ENCODE measurements around the gene SEMA4A.

Gene SEMA4A

GRCh38 chr1:156135930-156136871 lies 17.2 kb upstream of the SEMA4A start:
- no peak for DNase-seq

DNA sequence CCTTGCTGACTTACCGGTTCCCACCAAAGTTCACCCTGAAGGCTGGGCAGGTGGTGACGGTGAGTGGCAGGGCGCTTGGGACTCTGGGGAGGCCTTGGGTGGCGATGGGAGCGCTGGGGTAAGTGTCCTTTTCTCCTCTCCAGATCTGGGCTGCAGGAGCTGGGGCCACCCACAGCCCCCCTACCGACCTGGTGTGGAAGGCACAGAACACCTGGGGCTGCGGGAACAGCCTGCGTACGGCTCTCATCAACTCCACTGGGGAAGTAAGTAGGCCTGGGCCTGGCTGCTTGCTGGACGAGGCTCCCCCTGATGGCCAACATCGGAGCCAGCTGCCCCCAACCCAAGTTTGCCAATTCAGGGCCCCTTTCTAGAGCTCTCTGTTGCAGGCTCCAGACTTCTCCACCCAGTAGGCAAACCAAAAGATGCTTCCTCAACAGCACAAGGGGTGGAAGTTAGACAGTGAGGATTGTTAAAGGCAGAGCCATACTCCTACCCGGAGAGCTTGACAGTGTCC lies 16.4 kb upstream of the SEMA4A start:
- no peak for DNase-seq

DNA sequence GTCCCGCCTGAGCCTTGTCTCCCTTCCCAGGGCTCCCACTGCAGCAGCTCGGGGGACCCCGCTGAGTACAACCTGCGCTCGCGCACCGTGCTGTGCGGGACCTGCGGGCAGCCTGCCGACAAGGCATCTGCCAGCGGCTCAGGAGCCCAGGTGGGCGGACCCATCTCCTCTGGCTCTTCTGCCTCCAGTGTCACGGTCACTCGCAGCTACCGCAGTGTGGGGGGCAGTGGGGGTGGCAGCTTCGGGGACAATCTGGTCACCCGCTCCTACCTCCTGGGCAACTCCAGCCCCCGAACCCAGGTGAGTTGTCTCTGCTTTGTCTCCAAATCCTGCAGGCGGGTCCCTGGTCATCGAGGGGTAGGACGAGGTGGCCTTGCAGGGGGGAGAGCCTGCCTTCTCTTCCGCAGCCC lies 14.9 kb upstream of the SEMA4A start:
- no peak for DNase-seq

DNA sequence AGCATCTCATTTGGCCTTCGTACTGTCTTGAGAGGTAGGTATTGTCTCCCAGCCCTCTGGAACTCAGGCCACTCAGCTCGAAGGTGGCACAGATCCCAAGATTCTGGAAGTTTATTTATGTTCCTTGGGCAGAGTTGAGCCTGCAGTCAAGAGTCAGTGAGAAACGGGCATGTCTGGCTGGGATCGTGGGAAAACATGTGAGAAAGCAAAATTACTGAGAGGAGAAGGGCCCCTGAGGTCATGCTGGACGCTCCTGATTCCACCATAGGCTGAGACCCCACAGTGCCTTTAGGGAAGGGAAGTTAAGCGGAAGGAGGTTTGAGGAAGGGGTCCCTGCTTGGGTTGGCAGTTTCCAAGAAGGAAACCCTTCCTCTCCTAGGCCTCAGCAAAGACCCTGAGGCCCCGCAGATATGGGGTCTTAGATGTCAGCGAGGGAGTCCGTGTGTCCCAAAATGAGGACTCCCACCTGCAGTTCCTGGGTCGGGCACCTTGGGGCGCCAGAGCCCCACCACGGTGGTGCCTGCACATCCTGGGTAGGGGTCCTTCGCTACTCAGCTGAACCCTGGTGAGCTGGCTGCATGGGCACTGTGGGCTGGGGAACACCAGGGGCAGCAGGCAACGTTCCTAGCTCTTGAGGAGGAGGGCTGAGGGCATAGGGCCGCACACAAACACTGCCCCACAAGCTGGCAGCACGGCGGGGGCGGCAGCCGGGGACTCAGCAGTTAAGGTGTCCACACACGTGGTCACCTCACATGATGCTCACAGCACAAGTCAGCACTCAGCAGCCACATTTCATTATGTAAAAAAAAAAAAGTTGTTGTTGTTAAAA lies 12.3 kb upstream of the SEMA4A start:
- DNase-seq, result peak in 1 of 3 experiments; percentile 32

DNA sequence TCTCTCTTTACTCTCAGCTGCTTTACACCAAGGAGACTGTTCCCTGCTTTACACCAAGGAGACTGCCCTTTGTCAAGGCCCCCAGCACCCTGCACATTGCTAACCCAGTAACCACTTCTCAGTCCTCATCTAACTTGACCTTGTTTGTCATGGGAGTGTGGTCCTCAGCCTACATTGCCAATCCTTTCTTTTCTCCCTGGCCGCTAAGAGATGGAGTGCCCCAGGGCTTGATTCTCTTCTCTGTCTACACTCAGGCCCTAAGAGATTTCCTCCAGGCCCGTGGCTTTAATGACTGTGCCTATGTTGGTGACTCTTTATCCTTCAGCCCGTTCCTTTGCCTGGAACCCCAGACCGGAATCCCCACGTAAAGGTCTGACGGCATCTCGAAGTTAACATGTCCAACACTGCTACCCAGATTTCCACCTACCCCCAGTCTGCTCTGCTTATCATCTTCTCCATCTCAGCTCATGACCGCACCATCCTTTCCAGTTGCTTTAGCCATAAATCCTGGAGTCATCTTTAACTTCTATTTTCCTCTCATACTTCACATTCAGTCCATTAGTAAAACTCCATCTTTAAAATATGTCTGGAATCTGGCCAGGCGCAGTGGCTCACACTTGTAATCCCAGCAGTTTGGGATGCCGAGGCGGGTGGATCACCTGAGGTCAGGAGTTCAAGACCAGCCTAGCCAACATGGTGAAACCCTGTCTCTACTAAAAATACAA lies 9.5 kb upstream of the SEMA4A start:
- no peak for DNase-seq

- DNase-seq, result no peak
These were observed 8.6 kb upstream of the SEMA4A start for GRCh38 chr1:156144742-156145141.

GRCh38 chr1:156145650-156146019 lies 7.8 kb upstream of the SEMA4A start:
- DNase-seq, result no peak

DNA sequence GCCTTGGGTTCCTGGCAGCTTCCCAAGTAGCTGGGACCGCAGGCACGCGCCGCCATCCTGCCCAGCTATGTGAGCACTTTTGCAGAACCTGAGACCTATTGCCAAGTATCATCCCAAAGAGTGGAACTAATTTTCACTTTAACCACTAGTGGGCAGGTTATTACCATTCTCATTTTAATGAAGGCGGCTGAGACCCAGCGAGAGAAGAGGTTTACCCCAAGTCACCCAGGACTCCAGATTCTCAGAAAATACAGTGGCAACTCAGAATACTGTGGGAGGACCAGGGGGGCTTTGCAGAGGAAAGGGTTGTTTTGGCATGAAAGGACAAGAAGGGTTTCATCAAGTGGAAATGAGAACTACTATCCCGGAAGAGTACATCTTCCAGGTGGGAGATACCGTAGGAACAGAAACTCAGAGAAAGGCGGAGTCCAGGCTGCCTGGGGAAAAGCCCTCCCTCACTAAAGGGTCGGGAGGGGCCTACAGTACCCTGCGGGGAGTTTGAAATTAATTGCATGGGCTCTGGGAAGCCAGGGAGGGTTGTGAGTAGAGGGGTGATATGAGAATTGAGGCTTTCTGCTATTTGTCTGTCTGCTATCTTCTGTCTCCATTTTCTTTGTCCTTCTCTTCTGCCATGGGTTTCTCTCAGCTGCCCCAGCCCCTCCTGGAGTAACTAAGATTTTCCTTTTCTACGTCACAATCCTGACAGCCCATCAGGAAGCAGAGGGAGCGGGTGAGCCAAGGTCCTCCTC lies 7.2 kb upstream of the SEMA4A start:
- DNase-seq, result peak; percentile 75 to 96 (median 86)

DNA sequence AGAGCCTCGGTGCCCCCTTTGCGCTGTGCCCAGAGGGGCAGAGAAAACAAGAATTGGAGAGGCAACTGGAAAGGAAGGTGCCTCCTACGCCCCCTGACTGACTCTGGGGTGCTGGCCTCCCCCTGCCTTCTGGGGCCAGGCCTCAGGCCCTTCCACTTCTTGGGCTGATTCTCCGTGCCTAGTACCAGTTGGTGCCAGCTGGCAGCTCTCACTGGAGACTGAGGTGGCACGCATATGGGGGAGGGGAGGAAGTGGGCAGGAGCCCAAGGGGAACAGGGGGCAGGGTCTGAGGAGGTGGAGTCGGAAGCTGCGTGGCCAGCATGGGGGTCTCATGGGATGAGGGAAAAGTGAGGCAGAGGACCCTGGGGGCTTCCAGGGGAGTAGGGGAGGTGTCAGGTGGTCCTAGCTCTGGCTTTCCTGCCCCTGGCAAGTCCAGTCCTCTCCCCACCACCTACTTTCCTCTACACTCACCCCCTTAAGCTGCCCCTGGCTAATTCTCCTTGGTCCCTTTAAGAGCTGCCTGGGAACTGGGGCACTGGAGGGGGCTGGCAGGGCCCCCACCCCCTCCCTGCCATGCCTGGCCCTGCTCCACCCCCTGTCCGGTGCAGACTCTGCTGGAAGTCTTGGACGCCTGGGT lies 6.5 kb upstream of the SEMA4A start:
- DNase-seq, result peak in 2 of 3 experiments; percentile 42 to 53

- no peak for DNase-seq
These were observed 5.2 kb upstream of the SEMA4A start for GRCh38 chr1:156148216-156148615.

DNA sequence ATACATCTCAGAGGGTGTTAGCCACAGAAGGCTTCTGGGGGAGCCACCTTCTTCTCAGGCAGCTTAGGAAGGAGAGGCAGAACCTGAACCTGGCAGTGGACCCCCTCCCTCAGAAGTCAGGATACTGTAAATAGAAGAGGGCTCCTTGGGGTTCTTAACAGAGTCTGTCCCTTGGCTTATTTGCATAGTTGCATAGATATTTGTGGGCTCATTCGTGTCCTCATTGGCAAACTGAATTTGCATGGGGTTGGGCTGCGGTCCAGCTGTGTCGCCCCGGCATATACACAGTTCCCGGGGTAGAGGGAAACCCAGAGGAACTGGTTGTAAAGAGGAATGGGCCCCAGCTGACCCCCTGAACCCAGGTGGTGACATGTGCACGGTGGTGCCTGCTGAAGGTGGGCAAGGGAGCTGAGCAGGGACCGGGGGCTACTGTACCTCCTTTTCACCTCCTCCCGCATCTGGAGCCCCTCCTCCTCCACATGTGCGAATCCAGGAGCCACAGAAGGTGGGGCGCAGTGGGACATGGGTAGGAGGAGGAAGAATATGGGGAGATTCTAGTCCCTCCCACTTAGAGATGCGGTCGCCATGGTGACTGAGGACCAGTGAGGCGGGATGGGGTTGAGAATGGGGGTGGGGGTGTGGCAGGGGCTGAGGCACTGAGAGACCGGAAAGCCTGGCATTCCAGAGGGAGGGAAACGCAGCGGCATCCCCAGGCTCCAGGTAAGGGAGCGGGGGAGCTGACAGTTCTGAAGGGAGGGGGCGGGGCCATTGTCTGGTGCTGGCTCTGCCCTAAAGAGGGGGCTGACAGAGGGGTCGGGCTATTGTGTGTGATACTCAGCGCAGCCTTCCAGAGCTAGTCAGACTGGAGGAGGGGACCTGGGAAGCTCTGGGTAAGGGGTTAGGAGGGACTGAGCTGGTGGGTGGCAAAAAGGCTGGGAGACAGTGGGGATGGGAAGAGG lies 3.7 kb upstream of the SEMA4A start:
- DNase-seq, result peak in 1 of 3 experiments; percentile 8

GRCh38 chr1:156150333-156151011 lies 2.9 kb upstream of the SEMA4A start:
- DNase-seq, result no peak

DNA sequence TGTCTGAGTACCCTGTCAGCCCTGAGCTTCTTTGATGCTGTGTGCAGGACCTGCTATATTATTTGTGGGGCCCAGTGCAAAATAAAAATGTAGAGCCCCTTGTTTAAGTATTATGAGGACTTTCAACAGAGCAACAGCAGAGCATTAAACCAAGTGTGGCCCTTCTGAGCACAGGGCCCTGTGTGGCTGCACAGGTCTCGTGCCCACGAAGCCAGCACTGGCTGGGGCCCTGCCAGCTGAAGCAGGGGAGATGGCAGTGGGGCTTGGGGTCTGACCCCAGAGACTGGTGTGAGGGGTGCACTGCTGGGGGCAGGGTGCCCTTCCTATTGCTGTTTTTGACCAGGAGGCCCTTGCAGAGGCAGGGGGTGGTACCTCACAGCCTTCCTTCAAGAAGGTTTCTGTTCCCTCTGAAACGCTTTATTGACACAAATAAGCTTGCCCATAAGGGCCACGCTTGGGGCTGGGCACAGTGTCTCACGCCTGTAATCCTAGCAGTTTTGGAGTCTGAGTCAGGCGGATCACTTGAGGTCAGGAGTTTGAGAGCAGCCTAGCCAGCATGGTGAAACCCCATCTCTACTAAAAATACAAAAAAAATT lies 2.2 kb upstream of the SEMA4A start:
- DNase-seq, result no peak

- no peak for DNase-seq
These were observed 757 bp upstream of the SEMA4A start for GRCh38 chr1:156152628-156153027.

DNA sequence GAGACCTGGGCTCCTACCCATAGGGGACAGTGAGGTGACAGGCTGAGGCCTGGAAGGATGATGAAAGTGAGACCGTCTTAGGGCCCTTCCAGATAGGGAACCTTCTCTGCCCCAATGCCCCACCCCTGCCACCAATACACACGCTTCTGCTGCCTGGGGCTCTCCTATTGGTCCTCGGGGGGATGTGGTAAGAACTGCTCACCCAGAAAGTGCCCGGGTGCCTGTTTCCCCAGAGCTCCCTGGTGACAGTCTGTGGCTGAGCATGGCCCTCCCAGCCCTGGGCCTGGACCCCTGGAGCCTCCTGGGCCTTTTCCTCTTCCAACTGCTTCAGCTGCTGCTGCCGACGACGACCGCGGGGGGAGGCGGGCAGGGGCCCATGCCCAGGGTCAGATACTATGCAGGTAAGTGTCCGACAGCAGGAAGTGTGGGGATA lies 948 bp downstream of the SEMA4A start:
- DNase-seq, result no peak

GRCh38 chr1:156155756-156156510 lies 2.5 kb downstream of the SEMA4A start:
- DNase-seq, result no peak

DNA sequence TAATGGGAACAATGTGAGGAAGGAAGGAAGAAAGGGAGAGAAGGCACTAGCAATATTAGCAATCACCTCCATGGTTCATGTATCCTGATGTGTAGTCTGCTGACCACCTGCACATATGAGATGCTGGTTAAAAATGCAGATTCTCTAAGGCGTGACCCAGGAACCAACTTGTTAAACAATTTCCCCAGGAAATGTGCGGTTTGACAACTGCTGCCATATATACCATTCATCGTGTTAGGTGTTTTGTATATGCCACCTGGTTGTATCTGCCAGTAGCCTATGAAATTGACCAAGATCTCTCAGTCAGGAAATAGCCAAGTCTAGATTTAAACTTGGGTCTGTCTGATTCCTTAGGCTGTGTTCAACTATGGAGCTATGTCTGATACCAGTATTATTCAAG lies 4.1 kb downstream of the SEMA4A start:
- no peak for DNase-seq

DNA sequence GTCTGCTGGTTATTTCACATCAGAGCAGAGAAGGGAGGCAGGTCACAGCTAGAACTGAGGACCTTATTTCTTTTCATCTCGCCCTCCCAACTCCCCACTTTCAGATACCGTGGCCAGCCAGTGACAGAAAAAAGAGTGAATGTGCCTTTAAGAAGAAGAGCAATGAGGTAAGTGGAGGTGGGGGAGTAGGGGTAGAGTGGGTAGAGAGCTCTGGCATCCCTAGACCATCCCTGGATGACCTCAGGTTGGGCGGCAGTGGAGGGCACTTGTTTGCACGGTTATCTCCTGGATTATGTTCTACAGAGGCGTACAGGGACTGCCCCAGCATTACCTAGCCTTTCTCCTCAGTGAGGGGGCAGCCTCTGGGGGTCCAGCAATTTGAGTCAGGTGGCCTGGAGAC lies 4.6 kb downstream of the SEMA4A start:
- DNase-seq, result no peak

Data from NCI-H1417 (cell line).